ENCODE results near the gene ASTN2.

Gene ASTN2

GRCh38 chr9:117245175-117245829, 169.6 kb downstream of the ASTN2 start:
- no peak for DNase-seq (ENCODE audit: low read depth)

GRCh38 chr9:117242082-117242481, 172.8 kb downstream of the ASTN2 start:
- DNase-seq (ENCODE audit: low read depth), result no peak

- DNase-seq (ENCODE audit: low read depth), result no peak
Measured at GRCh38 chr9:117239428-117239827, 175.4 kb downstream of the ASTN2 start.

GRCh38 chr9:117234103-117234502, 180.8 kb downstream of the ASTN2 start:
- DNase-seq (ENCODE audit: low read depth), result no peak

GRCh38 chr9:117233016-117233415, 181.8 kb downstream of the ASTN2 start:
- no peak for DNase-seq (ENCODE audit: low read depth)

- no peak for DNase-seq (ENCODE audit: low read depth)
Measured at GRCh38 chr9:117232281-117232680, 182.6 kb downstream of the ASTN2 start.

- no peak for DNase-seq (ENCODE audit: low read depth)
Measured at GRCh38 chr9:117231012-117231411, 183.8 kb downstream of the ASTN2 start.

GRCh38 chr9:117224695-117225094, 190.2 kb downstream of the ASTN2 start:
- DNase-seq (ENCODE audit: low read depth), result no peak

- no peak for DNase-seq (ENCODE audit: low read depth)
Measured at GRCh38 chr9:117218951-117219350, 195.9 kb downstream of the ASTN2 start.

GRCh38 chr9:117214416-117214815, 200.4 kb downstream of the ASTN2 start:
- DNase-seq (ENCODE audit: low read depth), result no peak

- DNase-seq (ENCODE audit: low read depth), result no peak
Measured at GRCh38 chr9:117211280-117211679, 203.6 kb downstream of the ASTN2 start.

- no peak for DNase-seq (ENCODE audit: low read depth)
Measured at GRCh38 chr9:117205806-117206205, 209.1 kb downstream of the ASTN2 start.

GRCh38 chr9:117204971-117205370, 209.9 kb downstream of the ASTN2 start:
- DNase-seq (ENCODE audit: low read depth), result no peak

- no peak for DNase-seq (ENCODE audit: low read depth)
Measured at GRCh38 chr9:117191504-117192261, 223.2 kb downstream of the ASTN2 start.

GRCh38 chr9:117189121-117189520, 225.7 kb downstream of the ASTN2 start:
- DNase-seq (ENCODE audit: low read depth), result no peak

- no peak for DNase-seq (ENCODE audit: low read depth)
Measured at GRCh38 chr9:117188394-117188793, 226.5 kb downstream of the ASTN2 start.

- DNase-seq (ENCODE audit: low read depth), result no peak
Measured at GRCh38 chr9:117187498-117187897, 227.4 kb downstream of the ASTN2 start.

GRCh38 chr9:117184173-117184572, 230.7 kb downstream of the ASTN2 start:
- DNase-seq (ENCODE audit: low read depth), result no peak

GRCh38 chr9:117182046-117182445, 232.8 kb downstream of the ASTN2 start:
- DNase-seq (ENCODE audit: low read depth), result no peak

GRCh38 chr9:117180896-117181445, 233.9 kb downstream of the ASTN2 start:
- no peak for DNase-seq (ENCODE audit: low read depth)

- DNase-seq (ENCODE audit: low read depth), result no peak
Measured at GRCh38 chr9:117178596-117179375, 236.1 kb downstream of the ASTN2 start.

GRCh38 chr9:117170567-117170966, 244.3 kb downstream of the ASTN2 start:
- no peak for DNase-seq (ENCODE audit: low read depth)

Data from fibroblast of the conjunctiva (primary cell).